K562 (cell line): Measurements from ENCODE around the gene KCNJ14. TPM values are rescaled to one million over a fixed set of nuclear protein-coding genes. Genes with fewer than 3 reads are reported as not detected.

ENCODE experiments used
- ATAC-seq: fragments of 200-7000 bp; cut with Tn5 transposase; 3 replicates; pipeline ENCODE4 v1.9.1; 2020; ENCODE audit warnings: moderate library complexity
- BruUV-seq: library from RNA; stranded (reverse); fragments of 400-500 nt; replicated peaks from 2 replicates; lab custom pipeline; 2021; lab: Mats Ljungman, UMichigan
- CTCF ChIA-PET: fragments of 300-600 bp; formaldehyde crosslinking; extraction: SDS; loops from one replicate; lab custom pipeline; 2021; ENCODE audit warnings: low intra/inter-chr PET ratio; lab: Yijun Ruan, JAX
- POLR2A ChIA-PET: fragments of 300-600, 350-650 bp; sonication (Branson Sonifier 250); formaldehyde crosslinking; extraction: SDS; loops from one replicate; lab custom pipeline; 2021; ENCODE audit warnings: antibody characterized with exemption, inconsistent platforms; lab: Yijun Ruan, JAX
- DNase-seq, 4 experiments: peaks; one replicate each; pipeline versions ENCODE4 v3.0.0 to v3.0.0-alpha.2; 2011 to 2018; ENCODE audit warnings: low spot score in 3 of 4, mixed read lengths in 3 of 4; ENCODE audit errors: extremely low read depth in 1 of 4
- FAIRE-seq: peaks from 2 replicates; lab custom pipeline; 2011; peaks lifted over from hg19 to GRCh38; lab: Jason Lieb, UNC
- H2AFZ ChIP-seq: 2 replicates; pipeline ENCODE4 v1.6.0; 2011; ENCODE audit warnings: low read depth, low read length, control low read depth, inconsistent platforms
- H3K27ac ChIP-seq: fragments of 200-600 bp; 3 replicates; pipeline ENCODE4 v1.8.0; 2011; ENCODE audit warnings: low read depth, mild to moderate bottlenecking, control low read depth, inconsistent platforms, low read length, moderate library complexity, mixed read lengths; ENCODE audit errors: extremely low read depth
- H3K27me3 ChIP-seq, 2 experiments: fragments of 300-600 bp in 1 of 2; 2 replicates in 1 of 2; 3 replicates in 1 of 2; pipeline versions ENCODE4 v1.6.0 to v1.8.0; 2011; ENCODE audit warnings: inconsistent platforms in 2 of 2, low read length in 2 of 2, mild to moderate bottlenecking in 1 of 2, mixed read lengths in 1 of 2, moderate library complexity in 1 of 2; ENCODE audit not compliant: control insufficient read depth in 2 of 2, insufficient read depth in 2 of 2
- H3K36me3 ChIP-seq: fragments of 300-600 bp; 3 replicates; pipeline ENCODE4 v1.8.0; 2011; ENCODE audit warnings: mild to moderate bottlenecking, low read length, inconsistent platforms; ENCODE audit not compliant: control insufficient read depth, insufficient read depth
- H3K4me1 ChIP-seq, 2 experiments: fragments of 200-600 bp in 1 of 2; replicated peaks in 1 of 2; 2 replicates in 1 of 2; 3 replicates in 1 of 2; pipeline versions ENCODE4 v1.5.1 to v1.8.0; 2011; ENCODE audit warnings: inconsistent platforms in 2 of 2, low read length in 2 of 2, mild to moderate bottlenecking in 1 of 2, mixed read lengths in 1 of 2, moderate library complexity in 1 of 2; ENCODE audit not compliant: control insufficient read depth in 2 of 2, insufficient read depth in 2 of 2
- H3K4me2 ChIP-seq: 2 replicates; pipeline ENCODE4 v1.6.1; 2011; ENCODE audit warnings: low read length, control low read depth, inconsistent platforms, mixed read lengths; ENCODE audit not compliant: insufficient read depth
- H3K4me3 ChIP-seq: fragments of 200-600 bp; sonication (generic), shearing (Covaris generic); 2 replicates; pipeline ENCODE4 v1.5.1; 2016; ENCODE audit warnings: control low read depth, inconsistent platforms
- H3K79me2 ChIP-seq: fragments of 200-600 bp; 3 replicates; pipeline ENCODE4 v1.8.0; 2011; ENCODE audit warnings: low read length, inconsistent platforms; ENCODE audit not compliant: control insufficient read depth, insufficient read depth
- H3K9ac ChIP-seq, 2 experiments: 2 replicates each; pipeline versions ENCODE4 v1.6.0 to v1.6.1; 2011; ENCODE audit warnings: low read depth in 2 of 2, low read length in 2 of 2, control low read depth in 1 of 2, inconsistent platforms in 1 of 2, mild to moderate bottlenecking in 1 of 2, mixed read lengths in 1 of 2; ENCODE audit not compliant: insufficient read depth in 1 of 2
- H3K9me1 ChIP-seq: one replicate; pipeline ENCODE4 v1.6.0; 2011; ENCODE audit warnings: inconsistent platforms, mild to moderate bottlenecking, low read length, moderate library complexity; ENCODE audit not compliant: control insufficient read depth, insufficient read depth
- H3K9me3 ChIP-seq: replicated peaks from 2 replicates; pipeline ENCODE4 v1.5.1; 2011; ENCODE audit warnings: low read depth, low read length, inconsistent platforms; ENCODE audit not compliant: control insufficient read depth, insufficient read depth
- H4K20me1 ChIP-seq: replicated peaks from 2 replicates; pipeline ENCODE4 v1.6.1; 2011; ENCODE audit warnings: low read length, inconsistent platforms, mixed read lengths; ENCODE audit not compliant: control insufficient read depth, insufficient read depth
- CAMTA2 ChIP-seq: fragments of 250-450 bp; sonication (Bioruptor Pico); conservative IDR thresholded peaks from 2 replicates; pipeline ENCODE4 v1.5.1; 2022
- CREM ChIP-seq: IDR thresholded peaks from 2 replicates; pipeline ENCODE4 v1.6.1; 2014; ENCODE audit warnings: antibody characterized with exemption, low read depth
- EHMT2 ChIP-seq: fragments of 450-650 bp; IDR thresholded peaks from 2 replicates; pipeline ENCODE4 v1.6.1; 2018; ENCODE audit warnings: antibody characterized with exemption
- KAT7 ChIP-seq: sonication (generic); formaldehyde crosslinking; IDR thresholded peaks from 2 replicates; pipeline ENCODE4 v1.8.0; 2022; ENCODE audit warnings: missing genetic modification reagents, mild to moderate bottlenecking, borderline replicate concordance
- MTF1 ChIP-seq: fragments of 250-450 bp; sonication (Bioruptor Pico); IDR thresholded peaks from 2 replicates; pipeline ENCODE4 v1.9.0; 2021; ENCODE audit warnings: moderate library complexity, mild to moderate bottlenecking, inconsistent platforms, borderline replicate concordance
- NFIX ChIP-seq: fragments of 250-450 bp; sonication (Bioruptor Pico); IDR thresholded peaks from 2 replicates; pipeline ENCODE4 v1.4.0; 2020; ENCODE audit warnings: low read depth, mild to moderate bottlenecking, moderate library complexity
- NRF1 ChIP-seq, 2 experiments: fragments of 450-650 bp; IDR thresholded peaks in 1 of 2; conservative IDR thresholded peaks in 1 of 2; 2 replicates each; pipeline ENCODE4 v1.6.1; 2014; ENCODE audit warnings: mild to moderate bottlenecking in 2 of 2
- OTX1 ChIP-seq: fragments of 450-650 bp; formaldehyde crosslinking; IDR thresholded peaks from 2 replicates; pipeline ENCODE4 v1.4.0; 2022; ENCODE audit warnings: mild to moderate bottlenecking
- POLR2A ChIP-seq: fragments of 450-650 bp; conservative IDR thresholded peaks from 2 replicates; pipeline ENCODE4 v1.6.1; 2016
- POLR2B ChIP-seq: fragments of 450-650 bp; IDR thresholded peaks from 2 replicates; pipeline ENCODE4 v1.6.1; 2018; ENCODE audit warnings: low read depth; ENCODE audit not compliant: partially characterized antibody
- SRSF7 ChIP-seq: fragments of 200-400 bp; formaldehyde crosslinking; optimal IDR thresholded peaks from 2 replicates; pipeline ENCODE3; 2017; ENCODE audit warnings: mild to moderate bottlenecking, low read depth, low read length
- SUPT5H ChIP-seq: fragments of 450-650 bp; IDR thresholded peaks from 2 replicates; pipeline ENCODE4 v1.6.1; 2016
- WHSC1 ChIP-seq: IDR thresholded peaks from one replicate; pipeline ENCODE4 v1.6.1; 2012; ENCODE audit warnings: low read length, control low read depth, inconsistent platforms
- ZNF165 ChIP-seq: fragments of 250-450 bp; sonication (Bioruptor Pico); IDR thresholded peaks from 2 replicates; pipeline ENCODE4 v1.4.0; 2020; ENCODE audit warnings: borderline replicate concordance
- ZNF764 ChIP-seq: fragments of 250-450 bp; sonication (Bioruptor Pico); IDR thresholded peaks from 2 replicates; pipeline ENCODE4 v1.4.0; 2020; ENCODE audit warnings: low read depth, mild to moderate bottlenecking, moderate library complexity
- ZNF77 ChIP-seq: fragments of 250-450 bp; sonication (Bioruptor Pico); IDR thresholded peaks from 2 replicates; pipeline ENCODE4 v1.5.0; 2020
- ZNF79 ChIP-seq: fragments of 250-450 bp; sonication (Bioruptor Pico); IDR thresholded peaks from 2 replicates; pipeline ENCODE4 v1.4.0; 2020; ENCODE audit warnings: low read depth, mild to moderate bottlenecking, moderate library complexity
- WGBS: fragments of 100-300 bp; shearing (Covaris generic); methylation state at CpG from one replicate; pipeline ENCODE4 v1.1.6; 2016; ENCODE audit warnings: low coverage, mixed read lengths; ENCODE audit not compliant: insufficient coverage; ENCODE audit errors: missing lambda C conversion rate; 5-methylcytosine and 5-hydroxymethylcytosine counted together
- in situ Hi-C: fragments of 300-500 bp; cut with MboI; formaldehyde crosslinking; loops from 4 replicates; pipeline ENCODE4 v1.15.0; 2018; ENCODE audit warnings: inconsistent platforms, mixed read lengths
- intact Hi-C: fragments of 100-400 bp; cut with micrococcal nuclease; formaldehyde crosslinking; loops from 2 replicates; pipeline ENCODE4 v1.14.2; 2022
- polyA plus RNA-seq, 8 experiments: library from polyadenylated mRNA; depleted of rRNA in 4 of 8; stranded (reverse) in 5 of 8; unstranded in 3 of 8; fragments of >200 nt; fragmentation: Nextera tagmentation in 2 of 8; fragmentation: Illumina TruSeq in 1 of 8; extraction: Ambion mirVana in 2 of 8; extraction: Trizol in 1 of 8; gene quantifications; 2 replicates each; pipeline versions ENCODE4 v1.2.1 to v1.2.3, GENCODE V29; 2011 to 2014; ENCODE audit warnings: inconsistent platforms in 1 of 8, missing spikeins in 1 of 8
- total RNA-seq, 7 experiments: library from RNA; depleted of rRNA in 6 of 7; stranded (reverse); fragments of >200 nt in 6 of 7; fragmentation: Illumina TruSeq in 2 of 7; extraction: Trizol in 2 of 7; gene quantifications; 2 replicates each; pipeline versions ENCODE4 v1.2.1 to v1.2.3, GENCODE V29; 2011 to 2021; ENCODE audit warnings: low replicate concordance in 1 of 7
- TF ChIP-seq, protein P1 (sequence below): fragments of 250-450 bp; sonication (Bioruptor Pico); IDR thresholded peaks from 2 replicates; pipeline ENCODE4 v1.5.0; 2021
- TF ChIP-seq, protein P2 (sequence below): fragments of 150-350 bp; IDR thresholded peaks from 2 replicates; pipeline ENCODE4 v1.6.1; 2014; ENCODE audit warnings: low read depth, mild to moderate bottlenecking, low read length, borderline replicate concordance

Gene KCNJ14
- total and polyA plus RNA-seq, 9 of the 15 experiments (the other 6 are each of a cell fraction or from before 2014, with no cell fraction given): 0.15 to 1.6 (median 0.49) TPM

DNA sequence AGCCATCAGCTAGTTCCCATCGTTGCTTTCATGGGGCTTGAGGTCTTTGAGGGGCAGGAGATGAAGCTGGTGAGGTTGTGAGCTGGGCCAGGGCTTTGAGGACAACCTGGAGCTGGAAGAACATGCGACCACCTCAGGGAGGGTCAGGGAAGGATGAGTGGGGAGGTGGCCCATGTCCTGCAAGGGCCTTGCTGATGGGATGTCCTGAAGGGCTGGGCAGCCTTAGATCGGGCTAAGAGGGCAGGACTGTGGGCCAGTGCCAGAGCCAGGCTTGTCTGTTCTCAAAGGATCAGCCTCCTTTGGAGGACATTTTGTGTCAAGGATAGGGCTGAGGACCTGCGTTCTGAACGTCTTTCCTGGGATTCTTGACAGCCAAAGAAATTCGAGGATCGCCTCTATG, 24.3 kb downstream of the KCNJ14 start:
- 81% methylated on average over 7 of the region's 7 CpGs for WGBS
- no TSS peak for BruUV-seq
- H4K20me1 ChIP-seq: peaks cover 7% of the 10 kb centered on the region; the same call in 1 of the 2 replicates
- H3K27me3 ChIP-seq: no peaks in the 10 kb centered on the region
- H3K79me2 ChIP-seq: no peaks in the 10 kb centered on the region
- peak; percentile 31; the same call in 1 of the 2 replicates for TF ChIP-seq SUPT5H
- no peak for TF ChIP-seq EHMT2
- TF ChIP-seq ZNF165: no peak
- TF ChIP-seq WHSC1: no peak
- TF ChIP-seq KAT7 (CRISPR knock-in tag): no peak
- TF ChIP-seq ZNF77 (CRISPR knock-in tag): no peak
- TF ChIP-seq CAMTA2: no peak
- TF ChIP-seq CREM: no peak
- TF ChIP-seq ZNF79 (CRISPR knock-in tag): no peak
- peak; percentile 26 for TF ChIP-seq POLR2B
- no peak for TF ChIP-seq OTX1 (CRISPR knock-in tag)
- TF ChIP-seq, protein P1, sequence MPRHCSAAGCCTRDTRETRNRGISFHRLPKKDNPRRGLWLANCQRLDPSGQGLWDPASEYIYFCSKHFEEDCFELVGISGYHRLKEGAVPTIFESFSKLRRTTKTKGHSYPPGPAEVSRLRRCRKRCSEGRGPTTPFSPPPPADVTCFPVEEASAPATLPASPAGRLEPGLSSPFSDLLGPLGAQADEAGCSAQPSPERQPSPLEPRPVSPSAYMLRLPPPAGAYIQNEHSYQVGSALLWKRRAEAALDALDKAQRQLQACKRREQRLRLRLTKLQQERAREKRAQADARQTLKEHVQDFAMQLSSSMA (CRISPR knock-in tag): no peak
- no peak for TF ChIP-seq MTF1
- no peak for TF ChIP-seq NFIX (CRISPR knock-in tag)
- TF ChIP-seq ZNF764 (CRISPR knock-in tag): no peak
- TF ChIP-seq POLR2A: peak; percentile 45
- TF ChIP-seq NRF1 (conservative IDR thresholded peaks at IDR 0.05 in 1 of 2, IDR thresholded peaks at IDR 0.05 in 1 of 2): no peak
- TF ChIP-seq, protein P2, sequence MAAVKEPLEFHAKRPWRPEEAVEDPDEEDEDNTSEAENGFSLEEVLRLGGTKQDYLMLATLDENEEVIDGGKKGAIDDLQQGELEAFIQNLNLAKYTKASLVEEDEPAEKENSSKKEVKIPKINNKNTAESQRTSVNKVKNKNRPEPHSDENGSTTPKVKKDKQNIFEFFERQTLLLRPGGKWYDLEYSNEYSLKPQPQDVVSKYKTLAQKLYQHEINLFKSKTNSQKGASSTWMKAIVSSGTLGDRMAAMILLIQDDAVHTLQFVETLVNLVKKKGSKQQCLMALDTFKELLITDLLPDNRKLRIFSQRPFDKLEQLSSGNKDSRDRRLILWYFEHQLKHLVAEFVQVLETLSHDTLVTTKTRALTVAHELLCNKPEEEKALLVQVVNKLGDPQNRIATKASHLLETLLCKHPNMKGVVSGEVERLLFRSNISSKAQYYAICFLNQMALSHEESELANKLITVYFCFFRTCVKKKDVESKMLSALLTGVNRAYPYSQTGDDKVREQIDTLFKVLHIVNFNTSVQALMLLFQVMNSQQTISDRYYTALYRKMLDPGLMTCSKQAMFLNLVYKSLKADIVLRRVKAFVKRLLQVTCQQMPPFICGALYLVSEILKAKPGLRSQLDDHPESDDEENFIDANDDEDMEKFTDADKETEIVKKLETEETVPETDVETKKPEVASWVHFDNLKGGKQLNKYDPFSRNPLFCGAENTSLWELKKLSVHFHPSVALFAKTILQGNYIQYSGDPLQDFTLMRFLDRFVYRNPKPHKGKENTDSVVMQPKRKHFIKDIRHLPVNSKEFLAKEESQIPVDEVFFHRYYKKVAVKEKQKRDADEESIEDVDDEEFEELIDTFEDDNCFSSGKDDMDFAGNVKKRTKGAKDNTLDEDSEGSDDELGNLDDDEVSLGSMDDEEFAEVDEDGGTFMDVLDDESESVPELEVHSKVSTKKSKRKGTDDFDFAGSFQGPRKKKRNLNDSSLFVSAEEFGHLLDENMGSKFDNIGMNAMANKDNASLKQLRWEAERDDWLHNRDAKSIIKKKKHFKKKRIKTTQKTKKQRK: no peak
- TF ChIP-seq SRSF7: no peak
- FAIRE-seq: no peak
- no peak overlapping the region for H3K9ac ChIP-seq
- ChIA-PET CTCF (no interaction called here), POLR2A (interaction anchor here (1.0 to 1.4 kb wide), 3 partner anchors 10 to 13 kb away, joined by 3 to 4 read pairs (median 3); no protein-coding TSS in a partner anchor)
- no peak overlapping the region for H3K4me2 ChIP-seq
- H3K9me1 ChIP-seq: no peaks in the 10 kb centered on the region
- H3K4me3 ChIP-seq: no peak overlapping the region
- intact Hi-C loops (no loop called here), in situ Hi-C loops (no loop called here)
- H2AFZ ChIP-seq: no peak overlapping the region
- peaks cover 45% of the 10 kb centered on the region for H3K36me3 ChIP-seq
- ATAC-seq: no peak
- H3K27ac ChIP-seq: no peak overlapping the region
- H3K9me3 ChIP-seq: no peaks in the 10 kb centered on the region
- H3K4me1 ChIP-seq: peaks cover 0 to 19% of the 10 kb centered on the region in 2 experiments; a peak in 2 of 5 replicates
- no peak for DNase-seq
